NOMO-1 treated with dmso at 0.1 percent for 144 hours (cell line): Measurements from ENCODE around the gene SLC7A14.

Experiments
- DNase-seq: peaks from one replicate; lab custom pipeline; 2025; ENCODE audit not compliant: unreplicated experiment; lab: John Stamatoyannopoulos, UW

The SLC7A14 gene

GRCh38 chr3:170473358-170473757 is 112.5 kb downstream of the SLC7A14 start:
- DNase-seq: no peak

- DNase-seq: no peak
Observed at GRCh38 chr3:170471149-170471548, 114.7 kb downstream of the SLC7A14 start.

GRCh38 chr3:170470063-170471016 is 115.5 kb downstream of the SLC7A14 start:
- DNase-seq: no peak

- DNase-seq: no peak
Observed at GRCh38 chr3:170469151-170470062, 116.5 kb downstream of the SLC7A14 start.

GRCh38 chr3:170467571-170468147 is 118.2 kb downstream of the SLC7A14 start:
- no peak for DNase-seq

- DNase-seq: no peak
Observed at GRCh38 chr3:170467007-170467406, 118.9 kb downstream of the SLC7A14 start.

GRCh38 chr3:170465955-170466354 is 119.9 kb downstream of the SLC7A14 start:
- no peak for DNase-seq

- no peak for DNase-seq
Observed at GRCh38 chr3:170463011-170463410, 122.9 kb downstream of the SLC7A14 start.

GRCh38 chr3:170458285-170458684 is 127.6 kb downstream of the SLC7A14 start:
- no peak for DNase-seq

- DNase-seq: no peak
Observed at GRCh38 chr3:170454509-170454908, 131.4 kb downstream of the SLC7A14 start.

- DNase-seq: no peak
Observed at GRCh38 chr3:170450039-170450438, 135.8 kb downstream of the SLC7A14 start.

GRCh38 chr3:170448584-170448983 is 137.3 kb downstream of the SLC7A14 start:
- DNase-seq: no peak

GRCh38 chr3:170443457-170443856 is 142.4 kb downstream of the SLC7A14 start:
- no peak for DNase-seq

GRCh38 chr3:170442947-170443346 is 142.9 kb downstream of the SLC7A14 start:
- no peak for DNase-seq

- DNase-seq: no peak
Observed at GRCh38 chr3:170441412-170441811, 144.5 kb downstream of the SLC7A14 start.

GRCh38 chr3:170440344-170440743 is 145.5 kb downstream of the SLC7A14 start:
- DNase-seq: no peak

- no peak for DNase-seq
Observed at GRCh38 chr3:170438836-170439235, 147.0 kb downstream of the SLC7A14 start.

GRCh38 chr3:170437696-170438407 is 148.0 kb downstream of the SLC7A14 start:
- no peak for DNase-seq

GRCh38 chr3:170437176-170437575 is 148.7 kb downstream of the SLC7A14 start:
- DNase-seq: no peak

GRCh38 chr3:170436697-170437096 is 149.2 kb downstream of the SLC7A14 start:
- DNase-seq: no peak

- no peak for DNase-seq
Observed at GRCh38 chr3:170432416-170432815, 153.5 kb downstream of the SLC7A14 start.
